ENCODE results near the gene MYRF. TPM values are rescaled to one million over a fixed set of nuclear protein-coding genes. Genes with fewer than 3 reads are reported as not detected.

The MYRF gene
- total and polyA plus RNA-seq, 2 of the 13 experiments (the other 11 are each of a cell fraction or from before 2014, with no cell fraction given) = 10.2 to 25.9 TPM

- TF ChIP-seq ZNF687 (CRISPR knock-in tag; IDR thresholded peaks at IDR 0.05) = peak; percentile 59
- no peak for TF ChIP-seq CEBPZ (IDR thresholded peaks at IDR 0.05; ENCODE audit: low read length)
- 0 out of 2 replicates have a peak, but pooled peaks have one; percentile 1 for TF ChIP-seq ZSCAN31 (CRISPR knock-in tag; IDR thresholded peaks at IDR 0.05; ENCODE audit: low read depth)
- TF ChIP-seq ZNF317 (CRISPR knock-in tag; IDR thresholded peaks at IDR 0.05) = no peak
- TF ChIP-seq PATZ1 (CRISPR knock-in tag; IDR thresholded peaks at IDR 0.05) = 0 out of 2 replicates have a peak, but pooled peaks have one; percentile 4
- no peak for TF ChIP-seq POLR2AphosphoS2 (IDR thresholded peaks at IDR 0.05; ENCODE audit: low read depth, low read length)
- TF ChIP-seq PHF5A (CRISPR knock-in tag; IDR thresholded peaks at IDR 0.05; ENCODE audit: low read depth, unreplicated experiment) = no peak
- no peak for TF ChIP-seq STAT5B (CRISPR knock-in tag; IDR thresholded peaks at IDR 0.05)
- no peak for TF ChIP-seq SOX6 (IDR thresholded peaks at IDR 0.05)
- 0 out of 2 replicates have a peak, but pooled peaks have one; percentile 9 for TF ChIP-seq SOX6 (CRISPR knock-in tag; IDR thresholded peaks at IDR 0.05)
- TF ChIP-seq NRL (CRISPR knock-in tag; IDR thresholded peaks at IDR 0.05; ENCODE audit: borderline replicate concordance) = peak; percentile 48; the same call in 1 of the 2 replicates
- TF ChIP-seq POLR2A (IDR thresholded peaks at IDR 0.05; ENCODE audit: insufficient read depth in 1 of 2, low read depth in 2 of 2, low read length in 2 of 2) = no peak
- TF ChIP-seq KMT2B (CRISPR knock-in tag; IDR thresholded peaks at IDR 0.05) = 0 out of 2 replicates have a peak, but pooled peaks have one; percentile 27
- TF ChIP-seq ZNF607 (CRISPR knock-in tag; IDR thresholded peaks at IDR 0.05; ENCODE audit: borderline replicate concordance) = 0 out of 2 replicates have a peak, but pooled peaks have one; percentile 43
- TF ChIP-seq HMGXB4 (CRISPR knock-in tag; IDR thresholded peaks at IDR 0.05; ENCODE audit: borderline replicate concordance in 1 of 2, low read depth in 1 of 2) = peak in 1 of 2 experiments; percentile 6; a peak in 1 of 4 replicates
- TF ChIP-seq ARHGAP35 (CRISPR knock-in tag; IDR thresholded peaks at IDR 0.05; ENCODE audit: borderline replicate concordance) = no peak
- TF ChIP-seq LCORL (IDR thresholded peaks at IDR 0.05) = no peak
- no peak for TF ChIP-seq LCORL (CRISPR knock-in tag; IDR thresholded peaks at IDR 0.05)
Observed at GRCh38 chr11:61752925-61753521, 587 bp downstream of the MYRF start (continued).

All from HepG2 (cell line).